Measurements from ENCODE around the gene SYNPO2.

- TF ChIP-seq, protein P1, sequence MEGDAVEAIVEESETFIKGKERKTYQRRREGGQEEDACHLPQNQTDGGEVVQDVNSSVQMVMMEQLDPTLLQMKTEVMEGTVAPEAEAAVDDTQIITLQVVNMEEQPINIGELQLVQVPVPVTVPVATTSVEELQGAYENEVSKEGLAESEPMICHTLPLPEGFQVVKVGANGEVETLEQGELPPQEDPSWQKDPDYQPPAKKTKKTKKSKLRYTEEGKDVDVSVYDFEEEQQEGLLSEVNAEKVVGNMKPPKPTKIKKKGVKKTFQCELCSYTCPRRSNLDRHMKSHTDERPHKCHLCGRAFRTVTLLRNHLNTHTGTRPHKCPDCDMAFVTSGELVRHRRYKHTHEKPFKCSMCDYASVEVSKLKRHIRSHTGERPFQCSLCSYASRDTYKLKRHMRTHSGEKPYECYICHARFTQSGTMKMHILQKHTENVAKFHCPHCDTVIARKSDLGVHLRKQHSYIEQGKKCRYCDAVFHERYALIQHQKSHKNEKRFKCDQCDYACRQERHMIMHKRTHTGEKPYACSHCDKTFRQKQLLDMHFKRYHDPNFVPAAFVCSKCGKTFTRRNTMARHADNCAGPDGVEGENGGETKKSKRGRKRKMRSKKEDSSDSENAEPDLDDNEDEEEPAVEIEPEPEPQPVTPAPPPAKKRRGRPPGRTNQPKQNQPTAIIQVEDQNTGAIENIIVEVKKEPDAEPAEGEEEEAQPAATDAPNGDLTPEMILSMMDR (IDR thresholded peaks at IDR 0.05; ENCODE audit: borderline replicate concordance, extremely low read depth, low read length, poor library complexity, severe bottlenecking) = no peak
- no peak for TF ChIP-seq EZH2 (IDR thresholded peaks at IDR 0.05; ENCODE audit: borderline replicate concordance, low read depth, low read length, severe bottlenecking)
These were observed 208.7 kb downstream of the SYNPO2 start for GRCh38 chr4:119097282-119097900.

Data from DND-41 (cell line).